GM21515 (cell line): ENCODE results near the gene CCDC124.
"Not testable (repeated sequence)": the region's sequence is repeated elsewhere in the genome, so short reads cannot be mapped to it uniquely, and the experiment has no call there.

Source experiments
- ATAC-seq: cut with Tn5 transposase; IDR thresholded peaks from one replicate; pipeline ENCODE4 v1.9.1; 2021; ENCODE audit not compliant: unreplicated experiment

Gene CCDC124

GRCh38 chr19:17932485-17933338, at the start of gene CCDC124:
Gene CCDC124 (plus strand): TSS chr19:17933015. CDS start chr19:17936421, 3,406 bp downstream.
- ATAC-seq, result peak; percentile 71

GRCh38 chr19:17883627-17884410, 49.0 kb upstream of the CCDC124 start:
- ATAC-seq, result no peak

- ATAC-seq, result no peak
These were observed 46.3 kb upstream of the CCDC124 start for GRCh38 chr19:17886515-17886914.

GRCh38 chr19:17887221-17887620, 45.6 kb upstream of the CCDC124 start:
- not testable (repeated sequence) for ATAC-seq

GRCh38 chr19:17888260-17888659, 44.6 kb upstream of the CCDC124 start:
- ATAC-seq, result no peak

- ATAC-seq, result no peak
These were observed 43.1 kb upstream of the CCDC124 start for GRCh38 chr19:17889609-17890214.

GRCh38 chr19:17893766-17894165, 39.0 kb upstream of the CCDC124 start:
- no peak for ATAC-seq

- no peak for ATAC-seq
These were observed 30.1 kb upstream of the CCDC124 start for GRCh38 chr19:17902701-17903100.

- ATAC-seq, result no peak
These were observed 24.6 kb upstream of the CCDC124 start for GRCh38 chr19:17908244-17908643.

- ATAC-seq, result no peak
These were observed 23.6 kb upstream of the CCDC124 start for GRCh38 chr19:17909003-17909732.

- ATAC-seq, result no peak
These were observed 21.9 kb upstream of the CCDC124 start for GRCh38 chr19:17910791-17911360.

GRCh38 chr19:17915940-17916593, 16.7 kb upstream of the CCDC124 start:
- no peak for ATAC-seq

GRCh38 chr19:17918151-17918550, 14.7 kb upstream of the CCDC124 start:
- not testable (repeated sequence) for ATAC-seq

GRCh38 chr19:17919122-17919521, 13.7 kb upstream of the CCDC124 start:
- not testable (repeated sequence) for ATAC-seq

- no peak for ATAC-seq
These were observed 12.3 kb upstream of the CCDC124 start for GRCh38 chr19:17920527-17920926.

- ATAC-seq, result no peak
These were observed 10.7 kb upstream of the CCDC124 start for GRCh38 chr19:17922138-17922537.

GRCh38 chr19:17926044-17926443, 6.8 kb upstream of the CCDC124 start:
- ATAC-seq, result no peak

GRCh38 chr19:17929056-17929455, 3.8 kb upstream of the CCDC124 start:
- no peak for ATAC-seq

GRCh38 chr19:17931532-17932191, 1.2 kb upstream of the CCDC124 start:
- no peak for ATAC-seq
